K562 (cell line): ENCODE data around the gene CHST14. TPM values are rescaled to one million over a fixed set of nuclear protein-coding genes. Genes with fewer than 3 reads are reported as not detected.

Source experiments
- ATAC-seq: fragments of 200-7000 bp; cut with Tn5 transposase; 3 replicates; pipeline ENCODE4 v1.9.1; 2020; ENCODE audit warnings: moderate library complexity
- BruUV-seq: library from RNA; stranded (reverse); fragments of 400-500 nt; replicated peaks from 2 replicates; lab custom pipeline; 2021; lab: Mats Ljungman, UMichigan
- CTCF ChIA-PET: fragments of 300-600 bp; formaldehyde crosslinking; extraction: SDS; loops from one replicate; lab custom pipeline; 2021; ENCODE audit warnings: low intra/inter-chr PET ratio; lab: Yijun Ruan, JAX
- POLR2A ChIA-PET: fragments of 300-600, 350-650 bp; sonication (Branson Sonifier 250); formaldehyde crosslinking; extraction: SDS; loops from one replicate; lab custom pipeline; 2021; ENCODE audit warnings: antibody characterized with exemption, inconsistent platforms; lab: Yijun Ruan, JAX
- DNase-seq, 4 experiments: peaks; one replicate each; pipeline versions ENCODE4 v3.0.0 to v3.0.0-alpha.2; 2011 to 2018; ENCODE audit warnings: low spot score in 3 of 4, mixed read lengths in 3 of 4; ENCODE audit errors: extremely low read depth in 1 of 4
- FAIRE-seq: peaks from 2 replicates; lab custom pipeline; 2011; peaks lifted over from hg19 to GRCh38; lab: Jason Lieb, UNC
- H2AFZ ChIP-seq: 2 replicates; pipeline ENCODE4 v1.6.0; 2011; ENCODE audit warnings: low read depth, low read length, control low read depth, inconsistent platforms
- H3K27ac ChIP-seq: fragments of 200-600 bp; 3 replicates; pipeline ENCODE4 v1.8.0; 2011; ENCODE audit warnings: low read depth, mild to moderate bottlenecking, control low read depth, inconsistent platforms, low read length, moderate library complexity, mixed read lengths; ENCODE audit errors: extremely low read depth
- H3K27me3 ChIP-seq, 2 experiments: fragments of 300-600 bp in 1 of 2; 2 replicates in 1 of 2; 3 replicates in 1 of 2; pipeline versions ENCODE4 v1.6.0 to v1.8.0; 2011; ENCODE audit warnings: inconsistent platforms in 2 of 2, low read length in 2 of 2, mild to moderate bottlenecking in 1 of 2, mixed read lengths in 1 of 2, moderate library complexity in 1 of 2; ENCODE audit not compliant: control insufficient read depth in 2 of 2, insufficient read depth in 2 of 2
- H3K36me3 ChIP-seq: fragments of 300-600 bp; 3 replicates; pipeline ENCODE4 v1.8.0; 2011; ENCODE audit warnings: mild to moderate bottlenecking, low read length, inconsistent platforms; ENCODE audit not compliant: control insufficient read depth, insufficient read depth
- H3K4me1 ChIP-seq, 2 experiments: fragments of 200-600 bp in 1 of 2; replicated peaks in 1 of 2; 2 replicates in 1 of 2; 3 replicates in 1 of 2; pipeline versions ENCODE4 v1.5.1 to v1.8.0; 2011; ENCODE audit warnings: inconsistent platforms in 2 of 2, low read length in 2 of 2, mild to moderate bottlenecking in 1 of 2, mixed read lengths in 1 of 2, moderate library complexity in 1 of 2; ENCODE audit not compliant: control insufficient read depth in 2 of 2, insufficient read depth in 2 of 2
- H3K4me2 ChIP-seq: 2 replicates; pipeline ENCODE4 v1.6.1; 2011; ENCODE audit warnings: low read length, control low read depth, inconsistent platforms, mixed read lengths; ENCODE audit not compliant: insufficient read depth
- H3K4me3 ChIP-seq: fragments of 200-600 bp; sonication (generic), shearing (Covaris generic); 2 replicates; pipeline ENCODE4 v1.5.1; 2016; ENCODE audit warnings: control low read depth, inconsistent platforms
- H3K79me2 ChIP-seq: fragments of 200-600 bp; 3 replicates; pipeline ENCODE4 v1.8.0; 2011; ENCODE audit warnings: low read length, inconsistent platforms; ENCODE audit not compliant: control insufficient read depth, insufficient read depth
- H3K9ac ChIP-seq, 2 experiments: 2 replicates each; pipeline versions ENCODE4 v1.6.0 to v1.6.1; 2011; ENCODE audit warnings: low read depth in 2 of 2, low read length in 2 of 2, control low read depth in 1 of 2, inconsistent platforms in 1 of 2, mild to moderate bottlenecking in 1 of 2, mixed read lengths in 1 of 2; ENCODE audit not compliant: insufficient read depth in 1 of 2
- H3K9me1 ChIP-seq: one replicate; pipeline ENCODE4 v1.6.0; 2011; ENCODE audit warnings: inconsistent platforms, mild to moderate bottlenecking, low read length, moderate library complexity; ENCODE audit not compliant: control insufficient read depth, insufficient read depth
- H3K9me3 ChIP-seq: replicated peaks from 2 replicates; pipeline ENCODE4 v1.5.1; 2011; ENCODE audit warnings: low read depth, low read length, inconsistent platforms; ENCODE audit not compliant: control insufficient read depth, insufficient read depth
- H4K20me1 ChIP-seq: replicated peaks from 2 replicates; pipeline ENCODE4 v1.6.1; 2011; ENCODE audit warnings: low read length, inconsistent platforms, mixed read lengths; ENCODE audit not compliant: control insufficient read depth, insufficient read depth
- CCAR2 ChIP-seq: fragments of 200-400 bp; formaldehyde crosslinking; IDR thresholded peaks from 2 replicates; pipeline ENCODE4 v1.6.1; 2017; ENCODE audit warnings: mild to moderate bottlenecking, low read depth, low read length
- CTBP1 ChIP-seq: fragments of 450-650 bp; IDR thresholded peaks from 2 replicates; pipeline ENCODE4 v1.6.1; 2016; ENCODE audit warnings: borderline replicate concordance
- DNMT1 ChIP-seq: fragments of 450-650 bp; IDR thresholded peaks from 2 replicates; pipeline ENCODE4 v1.6.1; 2016; ENCODE audit warnings: antibody characterized with exemption, mild to moderate bottlenecking
- LARP7 ChIP-seq: fragments of 450-650 bp; IDR thresholded peaks from 2 replicates; pipeline ENCODE4 v1.6.1; 2016
- MTA2 ChIP-seq: fragments of 450-650 bp; IDR thresholded peaks from 2 replicates; pipeline ENCODE4 v1.6.1; 2016; ENCODE audit warnings: low read depth
- POLR3G ChIP-seq: IDR thresholded peaks from 2 replicates; pipeline ENCODE4 v1.6.1; 2011; ENCODE audit not compliant: insufficient read length, insufficient replicate concordance; ENCODE audit errors: extremely low read depth
- SMAD1 ChIP-seq: fragments of 150-350 bp; IDR thresholded peaks from 2 replicates; pipeline ENCODE4 v1.6.1; 2014; ENCODE audit warnings: low read length, low read depth; ENCODE audit not compliant: partially characterized antibody
- SMARCA5 ChIP-seq: fragments of 450-650 bp; IDR thresholded peaks from 2 replicates; pipeline ENCODE4 v1.6.1; 2016
- SUPT5H ChIP-seq: fragments of 450-650 bp; IDR thresholded peaks from 2 replicates; pipeline ENCODE4 v1.6.1; 2016
- TAL1 ChIP-seq: fragments of 450-650 bp; IDR thresholded peaks from 2 replicates; pipeline ENCODE4 v1.6.1; 2016; ENCODE audit warnings: mild to moderate bottlenecking
- ZFP36 ChIP-seq: fragments of 150-350 bp; IDR thresholded peaks from 2 replicates; pipeline ENCODE4 v1.6.1; 2018; ENCODE audit warnings: low read length, low read depth; ENCODE audit not compliant: partially characterized antibody
- ZHX1 ChIP-seq: fragments of 150-350 bp; conservative IDR thresholded peaks from 2 replicates; pipeline ENCODE4 v1.6.1; 2014; ENCODE audit warnings: low read length
- WGBS: fragments of 100-300 bp; shearing (Covaris generic); methylation state at CpG from one replicate; pipeline ENCODE4 v1.1.6; 2016; ENCODE audit warnings: low coverage, mixed read lengths; ENCODE audit not compliant: insufficient coverage; ENCODE audit errors: missing lambda C conversion rate; 5-methylcytosine and 5-hydroxymethylcytosine counted together
- in situ Hi-C: fragments of 300-500 bp; cut with MboI; formaldehyde crosslinking; loops from 4 replicates; pipeline ENCODE4 v1.15.0; 2018; ENCODE audit warnings: inconsistent platforms, mixed read lengths
- intact Hi-C: fragments of 100-400 bp; cut with micrococcal nuclease; formaldehyde crosslinking; loops from 2 replicates; pipeline ENCODE4 v1.14.2; 2022
- polyA plus RNA-seq, 8 experiments: library from polyadenylated mRNA; depleted of rRNA in 4 of 8; stranded (reverse) in 5 of 8; unstranded in 3 of 8; fragments of >200 nt; fragmentation: Nextera tagmentation in 2 of 8; fragmentation: Illumina TruSeq in 1 of 8; extraction: Ambion mirVana in 2 of 8; extraction: Trizol in 1 of 8; gene quantifications; 2 replicates each; pipeline versions ENCODE4 v1.2.1 to v1.2.3, GENCODE V29; 2011 to 2014; ENCODE audit warnings: inconsistent platforms in 1 of 8, missing spikeins in 1 of 8
- total RNA-seq, 7 experiments: library from RNA; depleted of rRNA in 6 of 7; stranded (reverse); fragments of >200 nt in 6 of 7; fragmentation: Illumina TruSeq in 2 of 7; extraction: Trizol in 2 of 7; gene quantifications; 2 replicates each; pipeline versions ENCODE4 v1.2.1 to v1.2.3, GENCODE V29; 2011 to 2021; ENCODE audit warnings: low replicate concordance in 1 of 7
- TF ChIP-seq, protein P1 (sequence below): fragments of 450-650 bp; IDR thresholded peaks from 2 replicates; pipeline ENCODE4 v1.6.1; 2016; ENCODE audit warnings: mild to moderate bottlenecking
- TF ChIP-seq, protein P2 (sequence below): sonication (generic); formaldehyde crosslinking; IDR thresholded peaks from 2 replicates; pipeline ENCODE4 v1.8.1; 2022; ENCODE audit warnings: missing genetic modification reagents
- TF ChIP-seq, protein P3 (sequence below): sonication (generic); formaldehyde crosslinking; IDR thresholded peaks from 2 replicates; pipeline ENCODE4 v1.8.0; 2022; ENCODE audit warnings: mild to moderate bottlenecking, missing genetic modification reagents, borderline replicate concordance

CHST14 gene
- total and polyA plus RNA-seq, 9 of the 15 experiments (the other 6 are each of a cell fraction or from before 2014, with no cell fraction given) = 1.6 to 12.1 (median 4.5) TPM

DNA sequence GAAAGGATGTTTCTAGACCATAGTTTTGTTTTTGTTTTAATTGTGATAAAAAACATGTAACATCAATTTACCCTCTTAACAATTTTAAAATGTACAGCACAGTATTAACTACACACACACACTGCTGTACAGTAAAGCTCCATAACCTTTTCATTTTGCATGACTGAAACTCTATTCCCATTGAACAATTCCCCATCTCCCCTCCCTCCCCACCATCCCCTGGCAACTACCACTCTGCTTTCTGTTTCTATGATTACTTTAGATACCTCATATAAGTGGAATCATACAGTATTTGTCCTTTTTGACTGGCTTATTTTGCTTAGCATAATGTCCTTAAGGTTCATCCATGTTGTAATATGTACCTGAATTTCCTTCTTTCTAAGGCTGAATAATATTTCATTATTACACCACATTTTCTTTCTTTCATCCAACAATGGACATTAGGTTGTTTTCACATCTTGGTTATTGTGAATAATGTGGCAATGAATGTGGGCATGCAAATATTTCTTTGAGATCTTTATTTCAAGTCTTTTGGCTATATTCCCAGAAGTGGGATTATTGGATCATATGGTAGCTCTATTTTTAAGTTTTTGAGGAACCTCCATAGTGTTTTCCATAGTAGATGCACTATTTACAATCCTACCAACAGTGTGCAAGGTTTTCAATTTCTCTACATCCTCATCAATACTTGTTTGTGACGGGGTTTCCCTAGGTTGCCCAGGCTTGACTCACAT, 10.7 kb downstream of the CHST14 start:
- in situ Hi-C loops = no loop called here
- H4K20me1 ChIP-seq = no peaks in the 10 kb centered on the region
- no peaks in the 10 kb centered on the region for H3K36me3 ChIP-seq
- H3K79me2 ChIP-seq = no peaks in the 10 kb centered on the region
- peak overlapping the region; percentile 21; the same call in 1 of the 2 replicates for H2AFZ ChIP-seq
- intact Hi-C loops = no loop called here
- ChIA-PET POLR2A (interaction anchor here (1.1 to 1.6 kb wide), 3 partner anchors 12 to 16 kb away, joined by 3 to 5 read pairs (median 4); no protein-coding TSS in a partner anchor), CTCF (no interaction called here)
- no peak for FAIRE-seq
- WGBS = 38% methylated on average over 1 of the region's 1 CpG
- H3K27ac ChIP-seq = no peak overlapping the region
- no peaks in the 10 kb centered on the region; a peak in 1 of 5 replicates for H3K27me3 ChIP-seq
- no peak for DNase-seq
- BruUV-seq = no TSS peak
- no peak overlapping the region for H3K9ac ChIP-seq
- no peak for ATAC-seq
- no peaks in the 10 kb centered on the region for H3K9me1 ChIP-seq
- no peak overlapping the region for H3K4me2 ChIP-seq
- H3K4me3 ChIP-seq = no peak overlapping the region
- no peaks in the 10 kb centered on the region; the same call in 1 of the 2 replicates for H3K9me3 ChIP-seq
- peaks cover 0 to 3% of the 10 kb centered on the region in 2 experiments; a peak in 2 of 5 replicates for H3K4me1 ChIP-seq
- TF ChIP-seq SUPT5H (no peak), TAL1 (no peak), ZFP36 (no peak), DNMT1 (no peak), POLR3G (no peak), MTA2 (no peak), ZHX1 (no peak), CCAR2 (no peak), LARP7 (no peak), CTBP1 (no peak), SMARCA5 (no peak), SMAD1 (no peak)
- TF ChIP-seq, protein P1, sequence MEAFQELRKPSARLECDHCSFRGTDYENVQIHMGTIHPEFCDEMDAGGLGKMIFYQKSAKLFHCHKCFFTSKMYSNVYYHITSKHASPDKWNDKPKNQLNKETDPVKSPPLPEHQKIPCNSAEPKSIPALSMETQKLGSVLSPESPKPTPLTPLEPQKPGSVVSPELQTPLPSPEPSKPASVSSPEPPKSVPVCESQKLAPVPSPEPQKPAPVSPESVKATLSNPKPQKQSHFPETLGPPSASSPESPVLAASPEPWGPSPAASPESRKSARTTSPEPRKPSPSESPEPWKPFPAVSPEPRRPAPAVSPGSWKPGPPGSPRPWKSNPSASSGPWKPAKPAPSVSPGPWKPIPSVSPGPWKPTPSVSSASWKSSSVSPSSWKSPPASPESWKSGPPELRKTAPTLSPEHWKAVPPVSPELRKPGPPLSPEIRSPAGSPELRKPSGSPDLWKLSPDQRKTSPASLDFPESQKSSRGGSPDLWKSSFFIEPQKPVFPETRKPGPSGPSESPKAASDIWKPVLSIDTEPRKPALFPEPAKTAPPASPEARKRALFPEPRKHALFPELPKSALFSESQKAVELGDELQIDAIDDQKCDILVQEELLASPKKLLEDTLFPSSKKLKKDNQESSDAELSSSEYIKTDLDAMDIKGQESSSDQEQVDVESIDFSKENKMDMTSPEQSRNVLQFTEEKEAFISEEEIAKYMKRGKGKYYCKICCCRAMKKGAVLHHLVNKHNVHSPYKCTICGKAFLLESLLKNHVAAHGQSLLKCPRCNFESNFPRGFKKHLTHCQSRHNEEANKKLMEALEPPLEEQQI = no peak
- TF ChIP-seq, protein P2, sequence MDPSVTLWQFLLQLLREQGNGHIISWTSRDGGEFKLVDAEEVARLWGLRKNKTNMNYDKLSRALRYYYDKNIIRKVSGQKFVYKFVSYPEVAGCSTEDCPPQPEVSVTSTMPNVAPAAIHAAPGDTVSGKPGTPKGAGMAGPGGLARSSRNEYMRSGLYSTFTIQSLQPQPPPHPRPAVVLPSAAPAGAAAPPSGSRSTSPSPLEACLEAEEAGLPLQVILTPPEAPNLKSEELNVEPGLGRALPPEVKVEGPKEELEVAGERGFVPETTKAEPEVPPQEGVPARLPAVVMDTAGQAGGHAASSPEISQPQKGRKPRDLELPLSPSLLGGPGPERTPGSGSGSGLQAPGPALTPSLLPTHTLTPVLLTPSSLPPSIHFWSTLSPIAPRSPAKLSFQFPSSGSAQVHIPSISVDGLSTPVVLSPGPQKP = no peak
- TF ChIP-seq, protein P3, sequence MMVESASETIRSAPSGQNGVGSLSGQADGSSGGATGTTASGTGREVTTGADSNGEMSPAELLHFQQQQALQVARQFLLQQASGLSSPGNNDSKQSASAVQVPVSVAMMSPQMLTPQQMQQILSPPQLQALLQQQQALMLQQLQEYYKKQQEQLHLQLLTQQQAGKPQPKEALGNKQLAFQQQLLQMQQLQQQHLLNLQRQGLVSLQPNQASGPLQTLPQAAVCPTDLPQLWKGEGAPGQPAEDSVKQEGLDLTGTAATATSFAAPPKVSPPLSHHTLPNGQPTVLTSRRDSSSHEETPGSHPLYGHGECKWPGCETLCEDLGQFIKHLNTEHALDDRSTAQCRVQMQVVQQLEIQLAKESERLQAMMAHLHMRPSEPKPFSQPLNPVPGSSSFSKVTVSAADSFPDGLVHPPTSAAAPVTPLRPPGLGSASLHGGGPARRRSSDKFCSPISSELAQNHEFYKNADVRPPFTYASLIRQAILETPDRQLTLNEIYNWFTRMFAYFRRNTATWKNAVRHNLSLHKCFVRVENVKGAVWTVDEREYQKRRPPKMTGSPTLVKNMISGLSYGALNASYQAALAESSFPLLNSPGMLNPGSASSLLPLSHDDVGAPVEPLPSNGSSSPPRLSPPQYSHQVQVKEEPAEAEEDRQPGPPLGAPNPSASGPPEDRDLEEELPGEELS = no peak
